ENCODE results near the gene IRGM.

- no peak for TF ChIP-seq CTCF (IDR thresholded peaks at IDR 0.05)
- no peak for TF ChIP-seq POLR2A (IDR thresholded peaks at IDR 0.05)
Observed at GRCh38 chr5:150853561-150853960, 7.2 kb downstream of the IRGM start.

Data from thyroid gland (tissue), 4 donors.